Keratinocyte (primary cell): Measurements from ENCODE around the gene ALPK1.

Experiments used
- EZH2 ChIP-seq: IDR thresholded peaks from one replicate; pipeline ENCODE4 v1.6.1; 2012; ENCODE audit warnings: inconsistent platforms, mild to moderate bottlenecking, low read length, moderate library complexity
- TF ChIP-seq, protein P1 (sequence below), 3 experiments: IDR thresholded peaks in 1 of 3; conservative IDR thresholded peaks in 1 of 3; optimal IDR thresholded peaks in 1 of 3; 2 replicates in 2 of 3; 3 replicates in 1 of 3; pipeline versions ENCODE3 to v1.5.1; 2011; ENCODE audit warnings: low read length in 3 of 3, mild to moderate bottlenecking in 3 of 3, moderate library complexity in 2 of 3, control low read depth in 1 of 3, inconsistent platforms in 1 of 3; ENCODE audit not compliant: insufficient read depth in 2 of 3; ENCODE audit errors: extremely low read depth in 1 of 3

DNA sequence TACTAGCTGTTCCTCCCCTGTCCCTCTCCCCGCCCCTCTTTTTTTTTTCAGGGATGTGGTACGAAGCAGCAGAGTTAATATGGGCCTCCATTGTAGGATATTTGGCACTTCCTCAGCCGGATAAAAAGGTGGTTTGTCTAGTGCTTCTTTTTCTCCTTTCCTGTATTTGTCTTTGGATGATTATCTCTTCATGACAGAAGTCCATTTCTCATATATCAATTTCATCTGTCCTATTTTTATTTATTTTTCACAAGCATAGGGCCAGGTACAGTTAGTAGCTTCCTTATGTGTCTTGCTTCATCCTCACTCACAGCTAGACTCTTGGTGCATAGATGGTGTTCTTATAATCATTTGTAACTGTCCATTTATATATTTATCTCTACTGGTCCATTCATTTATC, 129.2 kb downstream of the ALPK1 start:
- TF ChIP-seq, protein P1, sequence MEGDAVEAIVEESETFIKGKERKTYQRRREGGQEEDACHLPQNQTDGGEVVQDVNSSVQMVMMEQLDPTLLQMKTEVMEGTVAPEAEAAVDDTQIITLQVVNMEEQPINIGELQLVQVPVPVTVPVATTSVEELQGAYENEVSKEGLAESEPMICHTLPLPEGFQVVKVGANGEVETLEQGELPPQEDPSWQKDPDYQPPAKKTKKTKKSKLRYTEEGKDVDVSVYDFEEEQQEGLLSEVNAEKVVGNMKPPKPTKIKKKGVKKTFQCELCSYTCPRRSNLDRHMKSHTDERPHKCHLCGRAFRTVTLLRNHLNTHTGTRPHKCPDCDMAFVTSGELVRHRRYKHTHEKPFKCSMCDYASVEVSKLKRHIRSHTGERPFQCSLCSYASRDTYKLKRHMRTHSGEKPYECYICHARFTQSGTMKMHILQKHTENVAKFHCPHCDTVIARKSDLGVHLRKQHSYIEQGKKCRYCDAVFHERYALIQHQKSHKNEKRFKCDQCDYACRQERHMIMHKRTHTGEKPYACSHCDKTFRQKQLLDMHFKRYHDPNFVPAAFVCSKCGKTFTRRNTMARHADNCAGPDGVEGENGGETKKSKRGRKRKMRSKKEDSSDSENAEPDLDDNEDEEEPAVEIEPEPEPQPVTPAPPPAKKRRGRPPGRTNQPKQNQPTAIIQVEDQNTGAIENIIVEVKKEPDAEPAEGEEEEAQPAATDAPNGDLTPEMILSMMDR (optimal IDR thresholded peaks at IDR 0.05 in 1 of 3, IDR thresholded peaks at IDR 0.05 in 1 of 3, conservative IDR thresholded peaks at IDR 0.05 in 1 of 3; ENCODE audit: extremely low read depth in 1 of 3, insufficient read depth in 2 of 3, low read length in 3 of 3): no peak
- no peak for TF ChIP-seq EZH2
